ENCODE measurements around the gene SCAPER. TPM values are rescaled to one million over a fixed set of nuclear protein-coding genes. Genes with fewer than 3 reads are reported as not detected.

SCAPER gene
- total and polyA plus RNA-seq, 2 of the 4 experiments (the other 2 are of a cell fraction): 2.9 to 9.7 TPM

DNA sequence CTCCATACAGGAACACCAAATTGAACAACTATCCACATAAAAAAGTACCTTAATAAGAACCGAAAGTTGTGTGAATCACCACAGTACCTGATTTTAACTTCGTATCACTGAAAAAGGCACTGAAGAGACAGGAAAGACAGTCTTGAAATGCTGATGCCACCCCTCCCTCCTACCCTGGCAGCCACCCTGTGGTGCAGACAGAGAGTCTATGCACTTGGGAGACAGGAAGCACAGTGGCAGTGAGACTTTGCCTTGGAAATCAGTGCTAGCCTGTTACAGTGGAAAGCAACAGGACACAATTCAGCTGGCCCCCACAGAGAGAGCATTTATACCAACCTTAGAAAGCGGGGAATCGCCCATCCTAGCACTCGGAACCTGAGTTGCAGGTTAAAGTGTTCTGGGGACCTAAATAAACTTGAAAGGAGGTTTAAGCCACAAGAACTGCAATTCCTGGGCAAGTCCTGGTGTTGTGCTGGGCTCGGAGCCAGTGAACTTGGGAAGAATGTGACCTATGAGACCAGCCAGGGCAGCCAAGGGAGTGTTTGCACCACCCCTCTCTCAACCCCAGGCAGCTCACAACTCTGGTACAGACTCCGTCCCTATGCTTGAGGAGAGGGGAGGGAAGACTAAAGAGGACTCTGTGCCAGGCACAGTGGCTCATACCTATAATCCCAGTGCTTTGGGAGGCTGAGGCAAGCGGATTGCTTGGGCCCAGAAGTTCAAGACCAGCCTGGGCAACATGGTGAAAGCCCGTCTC is 328.4 kb downstream of the SCAPER start (continued):
- TF ChIP-seq, protein P1, sequence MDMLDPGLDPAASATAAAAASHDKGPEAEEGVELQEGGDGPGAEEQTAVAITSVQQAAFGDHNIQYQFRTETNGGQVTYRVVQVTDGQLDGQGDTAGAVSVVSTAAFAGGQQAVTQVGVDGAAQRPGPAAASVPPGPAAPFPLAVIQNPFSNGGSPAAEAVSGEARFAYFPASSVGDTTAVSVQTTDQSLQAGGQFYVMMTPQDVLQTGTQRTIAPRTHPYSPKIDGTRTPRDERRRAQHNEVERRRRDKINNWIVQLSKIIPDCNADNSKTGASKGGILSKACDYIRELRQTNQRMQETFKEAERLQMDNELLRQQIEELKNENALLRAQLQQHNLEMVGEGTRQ (IDR thresholded peaks at IDR 0.05; ENCODE audit: low read depth, low read length): no peak

DNA sequence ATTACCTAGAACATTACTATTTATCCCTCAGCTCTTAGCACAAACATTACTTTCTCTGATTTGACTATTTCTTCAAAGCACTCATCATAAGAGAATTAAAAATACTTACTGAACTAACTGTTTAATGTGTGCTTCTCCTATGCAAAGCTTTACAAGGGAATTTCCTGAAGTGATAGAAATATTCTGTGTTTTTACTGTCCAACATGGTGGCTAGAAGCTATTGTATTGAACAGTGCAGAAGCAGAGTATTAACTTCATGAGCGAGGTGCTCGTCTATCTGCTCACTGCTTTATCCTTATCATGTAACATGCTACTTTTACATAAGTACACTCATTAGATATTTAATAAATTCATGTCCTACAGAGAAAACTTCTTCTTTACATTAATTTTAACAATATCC is 329.5 kb downstream of the SCAPER start:
- H3K27me3 ChIP-seq (ENCODE audit: control insufficient read depth, insufficient read depth, low read length): no peaks in the 10 kb centered on the region
- peaks cover 10% of the 10 kb centered on the region for H3K4me1 ChIP-seq (ENCODE audit: control insufficient read depth, insufficient read depth, low read length)
- H3K4me3 ChIP-seq (ENCODE audit: insufficient read depth, low read depth, low read length): no peak overlapping the region
- H3K9ac ChIP-seq (ENCODE audit: low read depth, low read length): no peak overlapping the region
- H4K8ac ChIP-seq (ENCODE audit: low read depth in 2 of 2, low read length in 2 of 2): no peak overlapping the region
- no peak overlapping the region for H2BK15ac ChIP-seq (ENCODE audit: low read depth, low read length)
- in situ Hi-C loops (cut with MboI; ENCODE audit: low sequenced_read_pairs): no loop called here
- no CpG with 5 or more reads among the region's 2 CpGs for WGBS, 2 experiments (ENCODE audit: extremely low coverage in 2 of 2, insufficient read length in 1 of 2)
- H2AFZ ChIP-seq (replicated peaks; ENCODE audit: low read length, poor library complexity): no peak overlapping the region
- no peak overlapping the region for H2BK5ac ChIP-seq (ENCODE audit: low read depth, low read length, poor library complexity, severe bottlenecking)
- H3K79me1 ChIP-seq (ENCODE audit: low read depth in 1 of 2, low read length in 2 of 2): no peaks in the 10 kb centered on the region
- H2BK20ac ChIP-seq (ENCODE audit: low read depth, low read length): no peak overlapping the region
- intact Hi-C loops (cut with micrococcal nuclease): loop anchor here (10.0 kb wide), 1 partner anchor 231 kb away; no protein-coding TSS in a partner anchor
- H3K9me1 ChIP-seq (ENCODE audit: insufficient read depth, low read length): peaks cover 15% of the 10 kb centered on the region; the same call in 1 of the 2 replicates
- no peak for DNase-seq
- H3K23ac ChIP-seq (ENCODE audit: low read depth, low read length): no peak overlapping the region
- dilution Hi-C loops (cut with HindIII; ENCODE audit: low sequenced_read_pairs, unreplicated experiment): no loop called here
- no peaks in the 10 kb centered on the region for H4K20me1 ChIP-seq (ENCODE audit: insufficient read depth, low read length)
- no peak overlapping the region for H3K27ac ChIP-seq (ENCODE audit: insufficient read depth, low read length)
- no peaks in the 10 kb centered on the region for H3K36me3 ChIP-seq (ENCODE audit: control insufficient read depth, insufficient read depth, low read length)
- H3K18ac ChIP-seq (ENCODE audit: low read depth, low read length): no peak overlapping the region
- no peak overlapping the region for H3K4me2 ChIP-seq (ENCODE audit: low read depth, low read length)
- no peak overlapping the region for H3K14ac ChIP-seq (replicated peaks; ENCODE audit: low read depth, low read length)
- H3K4ac ChIP-seq (ENCODE audit: low read depth, low read length): no peak overlapping the region
- H4K91ac ChIP-seq (ENCODE audit: insufficient read depth, low read depth, low read length): no peak overlapping the region
- no peak overlapping the region for H3K56ac ChIP-seq (ENCODE audit: extremely low read depth, insufficient read depth, low read length)
- no peak overlapping the region for H2BK120ac ChIP-seq (ENCODE audit: low read depth, low read length)
- H3K9me3 ChIP-seq (ENCODE audit: control insufficient read depth, insufficient read depth, low read length): no peaks in the 10 kb centered on the region
- no peak for ATAC-seq (ENCODE audit: low read depth)
- no peak overlapping the region for H4K5ac ChIP-seq (ENCODE audit: low read depth, low read length)
- ChIA-PET CTCF (no interaction called here), POLR2A (ENCODE audit: unreplicated experiment) (no interaction called here)
- no peak overlapping the region for H2AK9ac ChIP-seq (replicated peaks; ENCODE audit: low read depth, low read length, poor library complexity)
- H2AK5ac ChIP-seq (ENCODE audit: low read depth, low read length): no peak overlapping the region
- no TSS peak for BruUV-seq (replicated peaks)
- no peak for TF ChIP-seq CEBPB (IDR thresholded peaks at IDR 0.05; ENCODE audit: low read depth, low read length)
- TF ChIP-seq, protein P2, sequence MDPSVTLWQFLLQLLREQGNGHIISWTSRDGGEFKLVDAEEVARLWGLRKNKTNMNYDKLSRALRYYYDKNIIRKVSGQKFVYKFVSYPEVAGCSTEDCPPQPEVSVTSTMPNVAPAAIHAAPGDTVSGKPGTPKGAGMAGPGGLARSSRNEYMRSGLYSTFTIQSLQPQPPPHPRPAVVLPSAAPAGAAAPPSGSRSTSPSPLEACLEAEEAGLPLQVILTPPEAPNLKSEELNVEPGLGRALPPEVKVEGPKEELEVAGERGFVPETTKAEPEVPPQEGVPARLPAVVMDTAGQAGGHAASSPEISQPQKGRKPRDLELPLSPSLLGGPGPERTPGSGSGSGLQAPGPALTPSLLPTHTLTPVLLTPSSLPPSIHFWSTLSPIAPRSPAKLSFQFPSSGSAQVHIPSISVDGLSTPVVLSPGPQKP (IDR thresholded peaks at IDR 0.05; ENCODE audit: borderline replicate concordance, low read depth, low read length): no peak
- no peak for TF ChIP-seq RCOR1 (IDR thresholded peaks at IDR 0.05; ENCODE audit: insufficient replicate concordance, low read length)
- no peak for TF ChIP-seq MAFK (IDR thresholded peaks at IDR 0.05; ENCODE audit: low read depth, low read length)
- TF ChIP-seq POLR2A (IDR thresholded peaks at IDR 0.05; ENCODE audit: low read depth, low read length): no peak
- no peak for TF ChIP-seq CHD1 (IDR thresholded peaks at IDR 0.05; ENCODE audit: low read depth, low read length)
- TF ChIP-seq BHLHE40 (IDR thresholded peaks at IDR 0.05; ENCODE audit: low read depth, low read length): no peak
- no peak for TF ChIP-seq SMC3 (IDR thresholded peaks at IDR 0.05; ENCODE audit: low read depth, low read length)
- no peak for TF ChIP-seq MXI1 (IDR thresholded peaks at IDR 0.05; ENCODE audit: borderline replicate concordance, low read depth, low read length)
- no peak for TF ChIP-seq NFE2L2 (IDR thresholded peaks at IDR 0.05; ENCODE audit: low read depth, low read length)
- TF ChIP-seq RFX5 (IDR thresholded peaks at IDR 0.05; ENCODE audit: low read depth, low read length): no peak
- no peak for TF ChIP-seq MAZ (IDR thresholded peaks at IDR 0.05; ENCODE audit: borderline replicate concordance, low read depth, low read length)
- no peak for TF ChIP-seq RAD21 (IDR thresholded peaks at IDR 0.05; ENCODE audit: low read length)
- no peak for TF ChIP-seq FOS (IDR thresholded peaks at IDR 0.05; ENCODE audit: low read depth, low read length)
